ENCODE results near the gene RITA1.
A peak's percentile ranks its signal among the peaks of the same experiment; 100 is the strongest.
"Not testable (repeated sequence)": the region's sequence is repeated elsewhere in the genome, so short reads cannot be mapped to it uniquely, and the experiment has no call there.

RITA1 gene

GRCh38 chr12:113204804-113205203, 19.3 kb downstream of the RITA1 start:
- DNase-seq: no peak

- not testable (repeated sequence) for DNase-seq
Measured at GRCh38 chr12:113206802-113207201, 21.3 kb downstream of the RITA1 start.

DNA sequence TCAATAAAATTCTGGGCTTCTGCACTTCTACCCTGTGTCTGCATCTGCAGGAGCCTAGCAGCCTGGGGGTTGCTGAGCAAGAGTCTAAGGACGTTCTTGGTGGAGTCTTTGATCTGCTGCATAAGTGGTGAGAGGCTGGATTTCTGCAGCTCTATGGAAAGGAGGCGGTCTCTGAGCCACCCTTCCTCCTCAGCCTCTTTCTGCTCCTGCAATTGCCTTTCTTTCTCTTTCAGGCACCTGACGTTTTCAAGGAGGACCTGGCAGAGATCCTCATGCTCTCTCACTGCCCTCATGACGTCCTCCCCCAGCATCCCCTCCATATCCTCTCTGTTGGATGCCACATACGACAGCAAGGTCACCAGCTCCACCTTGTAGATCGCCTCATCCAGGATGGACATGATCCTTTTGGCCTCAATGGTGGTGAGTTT, 22.1 kb downstream of the RITA1 start:
- DNase-seq: no peak

DNA sequence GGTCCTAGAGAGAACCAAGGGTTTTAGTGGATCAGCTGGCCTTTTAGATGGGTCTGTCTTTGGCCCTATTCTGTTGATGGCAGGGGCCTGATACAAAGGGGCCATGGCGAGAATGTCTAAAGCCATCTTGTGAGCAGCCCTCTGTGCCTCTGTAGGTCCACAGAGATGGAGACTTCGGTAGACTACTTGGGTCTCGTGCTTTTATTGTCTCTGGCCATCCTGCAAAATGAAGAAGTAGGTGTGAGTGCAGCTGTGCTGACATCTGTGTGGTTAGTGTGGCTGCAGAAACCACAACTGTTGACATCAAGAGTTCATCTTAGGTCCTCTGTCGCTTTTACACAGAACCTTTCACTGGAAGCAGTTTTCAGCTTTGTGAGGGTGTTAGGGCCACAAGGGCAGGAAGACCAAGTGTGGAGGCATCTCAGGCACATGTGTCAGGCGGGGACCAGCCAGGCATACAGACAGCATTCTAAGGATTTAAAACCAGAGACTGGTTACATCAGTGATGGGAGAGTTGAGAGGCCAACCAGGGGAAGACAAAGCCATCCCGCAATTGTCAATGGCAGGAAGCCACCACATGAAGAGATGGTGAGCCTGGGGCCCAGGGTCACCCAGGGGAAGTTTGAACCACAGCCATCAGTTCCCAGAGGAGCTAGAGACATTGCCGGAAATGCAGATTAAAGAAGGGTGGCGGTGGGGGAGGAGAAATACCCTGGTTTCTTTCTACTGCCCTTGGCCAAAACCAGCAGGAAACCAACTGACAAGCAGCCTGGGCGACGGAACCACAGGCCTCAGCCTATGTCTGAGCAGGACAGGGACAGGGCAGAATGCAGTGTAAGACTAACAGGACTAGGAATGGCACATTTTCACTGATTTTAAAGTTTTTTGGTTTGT, 22.8 kb downstream of the RITA1 start:
- no peak for DNase-seq

DNA sequence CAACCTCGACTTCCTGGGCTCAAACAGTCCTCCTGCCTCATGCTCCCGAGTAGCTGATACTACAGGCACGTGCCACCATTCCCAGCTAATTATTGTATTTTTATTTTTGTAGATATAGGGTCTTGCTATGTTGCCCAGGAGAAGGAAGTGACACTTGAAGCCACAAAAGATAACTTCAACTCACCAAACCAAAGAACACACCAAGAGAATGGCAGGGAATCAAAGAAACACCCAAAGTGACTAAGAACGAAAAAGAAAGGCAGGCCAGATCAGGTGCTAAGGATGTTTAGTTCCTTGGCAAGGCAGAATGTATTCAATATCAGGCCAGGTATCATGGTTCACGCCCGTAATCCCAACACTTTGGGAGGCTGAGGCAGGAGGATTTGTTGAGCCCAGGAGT, 25.6 kb downstream of the RITA1 start:
- DNase-seq: no peak

DNA sequence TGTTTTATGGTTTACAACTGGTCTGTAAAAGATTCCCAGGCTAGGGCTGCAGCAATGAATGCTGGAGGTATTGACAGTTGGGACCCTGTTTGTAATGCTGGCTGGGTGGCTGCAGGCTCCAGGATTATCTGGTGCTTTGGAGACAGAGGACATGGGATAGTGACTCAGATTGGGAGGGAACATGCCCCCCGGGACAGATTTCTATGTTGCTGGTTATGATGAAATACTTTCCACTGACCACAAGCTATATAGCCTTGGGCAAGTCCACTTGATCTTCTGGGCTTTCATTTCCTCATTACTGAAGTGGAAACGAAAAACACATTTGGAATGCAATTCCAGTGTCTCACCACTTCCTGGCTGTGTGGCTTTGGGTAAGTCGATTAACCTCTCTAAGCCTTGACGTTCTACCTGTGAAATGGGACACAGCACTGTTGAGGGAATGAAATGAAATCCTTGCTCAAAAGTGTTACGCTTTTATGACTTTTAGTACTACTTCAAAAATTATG, 29.4 kb downstream of the RITA1 start:
- DNase-seq: no peak

DNA sequence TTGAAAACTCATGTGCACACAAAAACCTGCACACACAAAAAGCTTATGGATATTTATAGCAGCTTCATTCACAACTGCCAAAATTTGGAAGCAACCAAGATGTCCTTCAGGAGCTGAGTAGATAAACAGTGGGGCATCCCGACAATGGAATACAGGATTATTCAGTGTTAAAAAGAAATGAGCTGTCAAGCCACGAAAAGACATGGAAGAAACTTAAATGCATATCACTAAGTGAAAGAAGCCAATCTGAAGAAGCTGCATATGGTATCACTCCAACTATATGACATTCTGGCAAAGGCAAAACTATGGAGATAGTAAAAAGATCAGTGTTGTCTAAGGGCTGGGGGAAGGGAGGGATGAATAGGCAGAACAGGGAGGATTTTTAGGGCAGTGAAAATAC, 30.5 kb downstream of the RITA1 start:
- no peak for DNase-seq

- no peak for DNase-seq
Measured at GRCh38 chr12:113220593-113221180, 35.2 kb downstream of the RITA1 start.

- peak; percentile 100 for DNase-seq
Measured at GRCh38 chr12:113221181-113221996, 35.9 kb downstream of the RITA1 start, which contains the start of gene TPCN1. TSS of gene TPCN1 (plus strand) at chr12:113221464. CDS start at chr12:113226853, 5,389 bp downstream.

DNA sequence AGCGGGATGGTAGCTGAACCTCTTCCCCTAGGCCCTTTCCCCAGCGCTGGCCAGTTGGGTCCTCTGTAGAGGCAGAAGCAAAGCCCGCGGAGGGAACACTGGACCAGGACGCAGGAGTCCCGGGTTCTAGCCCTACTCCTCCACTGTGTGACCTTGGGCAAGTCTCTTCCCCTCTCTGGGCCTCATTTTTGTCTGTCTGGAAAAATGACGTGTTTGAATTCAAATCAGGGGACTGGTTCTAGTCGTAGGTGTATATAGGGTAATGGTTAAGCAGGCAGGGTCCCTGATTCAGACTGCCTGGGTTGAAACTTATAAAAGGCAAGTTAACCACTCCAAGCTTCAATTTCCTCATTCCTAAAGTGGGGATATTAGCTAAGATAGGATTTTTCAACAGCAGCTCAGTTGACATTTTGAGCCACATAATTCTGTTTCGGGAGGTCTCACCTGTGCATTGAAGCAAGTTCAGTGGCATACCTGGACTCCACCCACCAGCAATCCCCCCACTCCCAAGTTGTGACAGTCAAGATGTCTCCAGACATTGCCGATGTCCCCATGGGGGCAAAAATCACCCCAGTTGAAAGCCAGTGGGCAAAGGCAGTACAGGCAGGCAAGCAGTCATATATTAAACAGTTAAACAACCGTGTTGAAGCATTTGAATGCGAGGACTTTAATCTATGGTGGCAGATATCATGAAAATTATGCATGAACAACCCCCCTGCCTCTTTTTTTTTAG, 36.6 kb downstream of the RITA1 start:
- no peak for DNase-seq

DNA sequence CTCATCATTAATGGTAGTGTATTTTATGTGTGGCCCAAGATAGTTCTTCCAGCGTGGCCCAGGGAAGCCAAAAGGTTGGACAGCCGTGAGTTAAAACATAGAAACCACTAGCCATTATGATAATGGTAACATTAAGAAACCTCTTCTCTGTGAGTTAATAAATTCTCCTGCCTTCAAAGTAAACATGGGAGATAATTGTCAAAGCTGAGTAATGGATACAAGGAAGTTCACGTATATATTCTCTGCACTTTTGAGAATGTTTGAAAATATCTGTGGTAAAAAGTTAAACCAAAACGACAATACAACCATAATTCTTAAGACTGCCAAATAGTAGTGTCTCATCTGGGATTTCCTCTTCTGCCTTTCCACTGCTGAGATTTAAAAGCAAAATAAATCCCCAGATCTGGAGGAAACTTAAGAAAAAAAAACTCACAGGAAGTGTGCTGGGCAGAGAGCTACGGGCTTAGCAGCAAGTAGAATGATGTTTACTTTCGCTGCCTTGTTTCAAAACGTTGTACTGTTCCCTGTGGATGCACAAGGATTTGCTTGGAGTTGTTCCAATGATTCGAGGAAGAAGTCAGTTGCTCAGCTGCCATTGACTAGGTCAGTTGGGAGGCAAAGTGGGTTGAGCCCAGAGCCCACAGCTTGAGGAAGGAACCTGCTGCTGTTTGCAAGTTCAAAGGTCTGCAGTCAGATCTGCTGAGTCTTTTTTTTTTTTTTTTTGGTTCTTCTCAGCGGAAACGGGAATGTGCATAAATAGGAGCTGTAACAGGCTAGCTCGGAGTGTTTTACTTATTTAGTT, 37.4 kb downstream of the RITA1 start:
- peak; percentile 65 for DNase-seq

GRCh38 chr12:113224955-113225354, 39.4 kb downstream of the RITA1 start:
- DNase-seq: no peak

DNA sequence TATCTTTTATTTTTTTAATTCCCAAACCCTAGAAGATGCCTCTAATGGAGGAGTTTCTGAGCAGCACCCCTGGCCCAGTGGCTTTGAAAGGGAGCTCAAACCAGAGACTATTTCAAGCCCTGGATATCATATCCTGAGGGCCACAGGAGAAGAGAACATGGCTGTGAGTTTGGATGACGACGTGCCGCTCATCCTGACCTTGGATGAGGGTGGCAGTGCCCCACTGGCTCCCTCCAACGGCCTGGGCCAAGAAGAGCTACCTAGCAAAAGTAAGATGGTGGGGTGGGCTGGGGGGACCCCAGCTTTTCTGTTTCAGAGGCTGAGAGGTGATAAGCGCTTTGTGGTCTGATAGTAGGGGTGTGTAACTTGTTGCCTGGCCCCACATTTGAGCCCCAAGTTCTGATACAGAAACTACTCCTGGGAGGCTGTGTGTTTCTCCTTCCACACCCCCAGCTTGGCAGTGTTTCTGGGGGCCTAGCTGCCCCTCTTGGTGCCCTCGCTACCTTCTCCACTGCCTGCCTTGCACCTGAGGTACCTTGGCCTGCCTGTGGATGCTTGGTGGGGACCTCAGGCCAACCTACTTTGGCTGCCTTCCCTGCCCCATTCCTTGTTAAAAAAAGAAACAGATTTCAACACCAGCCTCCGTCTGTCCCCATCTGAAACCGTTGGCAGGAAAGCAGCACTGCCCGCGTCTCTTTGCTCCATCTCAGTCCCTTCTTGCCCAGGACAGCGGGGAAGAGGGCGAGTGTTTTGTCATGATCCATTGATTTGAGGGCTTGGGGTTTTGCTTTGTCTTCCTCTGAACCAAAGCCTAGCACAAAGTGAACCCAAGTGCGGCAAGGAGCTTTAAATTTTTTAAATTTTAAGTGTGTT, 41.4 kb downstream of the RITA1 start:
- no peak for DNase-seq

DNA sequence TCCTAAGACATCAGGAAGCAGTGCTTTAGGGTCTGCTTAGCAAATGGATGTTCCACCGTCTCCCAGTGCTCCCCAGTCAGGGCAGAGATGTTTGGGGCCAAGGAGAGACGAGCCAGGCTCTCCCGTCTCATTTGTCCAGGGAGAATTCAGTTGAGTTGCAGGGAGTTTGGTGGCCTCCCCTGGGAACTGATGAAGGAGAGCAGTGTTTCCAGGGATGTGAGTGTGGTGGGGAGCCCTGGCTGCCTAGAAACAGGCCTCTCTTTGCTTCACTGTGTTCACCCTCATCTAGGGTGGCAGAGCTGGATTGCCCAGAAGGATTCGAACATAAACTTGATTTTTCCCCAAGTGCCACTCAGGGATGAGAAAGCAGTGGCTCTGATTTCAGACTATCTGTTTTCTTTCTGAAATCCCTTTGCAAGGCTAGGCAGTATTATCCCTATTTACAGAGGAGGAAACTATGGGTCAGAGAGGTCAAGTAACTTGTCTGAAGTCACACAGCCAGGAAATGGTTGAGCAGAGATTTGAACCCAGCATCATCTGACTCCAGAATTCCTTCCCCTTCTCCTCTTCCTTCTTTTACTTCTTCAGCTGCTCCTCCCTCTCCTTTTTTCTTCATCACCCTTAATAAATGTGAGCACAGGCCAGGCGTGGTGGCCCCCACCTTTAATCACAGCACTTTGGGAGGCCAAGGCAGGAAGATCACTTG, 42.3 kb downstream of the RITA1 start:
- DNase-seq: no peak

DNA sequence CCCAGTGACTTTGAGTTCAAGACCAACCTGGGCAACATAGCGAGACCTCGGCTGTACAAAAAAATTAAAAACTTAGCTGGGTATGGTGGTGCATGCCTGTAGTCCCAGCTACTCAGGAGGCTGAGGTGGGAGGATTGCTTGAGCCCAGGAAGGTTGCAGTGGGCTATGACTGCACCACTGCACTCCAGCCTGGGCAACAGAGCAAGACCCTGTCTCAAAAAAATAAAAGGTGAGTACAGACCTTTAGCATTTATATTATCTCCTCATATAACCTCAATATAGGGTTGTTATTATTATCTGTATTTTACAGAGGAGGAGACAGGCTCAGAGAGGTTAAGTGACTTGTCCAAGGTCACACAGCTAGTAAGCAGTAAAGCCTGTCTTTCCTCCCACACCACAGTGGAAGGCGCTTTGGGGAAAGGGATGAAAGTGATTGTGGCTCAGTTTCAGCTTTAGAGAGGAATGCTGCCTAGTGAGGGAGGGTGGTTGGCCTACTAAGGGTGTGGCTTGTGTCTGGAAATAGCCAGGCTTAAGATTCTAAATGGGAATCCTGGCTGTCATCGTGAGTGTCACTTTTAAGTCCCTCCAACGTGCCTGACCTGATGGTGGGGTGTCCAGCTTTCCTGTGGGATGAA, 43.0 kb downstream of the RITA1 start:
- no peak for DNase-seq

DNA sequence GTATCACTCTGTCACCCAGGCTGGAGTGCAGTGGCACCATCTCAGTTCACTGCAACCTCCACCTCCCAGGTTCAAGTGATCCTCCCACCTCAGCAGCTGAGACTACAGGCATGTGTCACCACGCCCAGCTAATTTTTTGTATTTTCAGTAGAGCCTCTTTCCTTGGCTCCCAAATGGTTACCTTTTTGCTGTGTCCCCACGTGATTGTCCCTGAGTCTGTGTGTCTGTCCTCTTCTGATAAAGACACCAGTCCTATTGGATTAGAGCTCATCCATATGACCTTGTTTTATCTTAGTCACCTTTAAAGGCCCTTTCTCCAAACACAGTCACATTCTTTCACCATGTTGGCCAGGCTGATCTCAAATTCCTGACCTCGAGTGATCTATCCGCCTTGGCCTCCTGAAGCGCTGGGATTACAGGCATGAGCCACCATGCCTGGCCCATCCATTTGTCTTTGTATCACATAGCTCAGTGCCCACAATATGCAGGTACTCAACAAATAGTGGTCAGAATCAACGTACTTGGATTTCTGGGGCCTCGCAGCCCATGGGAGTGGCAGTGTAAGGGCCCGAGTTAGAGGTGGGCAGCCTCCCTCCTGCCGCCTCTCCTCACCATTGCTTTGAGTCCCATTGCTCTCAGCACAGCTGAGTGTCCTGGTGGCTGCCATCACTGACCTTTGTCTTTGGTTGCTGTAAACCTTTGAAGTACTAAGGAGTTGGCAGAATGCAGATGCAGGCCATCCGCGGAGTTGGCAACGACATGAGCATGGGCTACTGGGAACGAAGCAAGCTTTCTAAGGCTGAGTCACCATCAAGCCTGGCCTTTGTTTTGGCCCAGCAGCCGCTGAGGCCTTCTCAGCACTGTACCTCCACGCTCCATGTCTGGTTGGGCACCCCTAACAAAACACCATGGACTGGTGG, 45.1 kb downstream of the RITA1 start:
- DNase-seq: no peak

DNA sequence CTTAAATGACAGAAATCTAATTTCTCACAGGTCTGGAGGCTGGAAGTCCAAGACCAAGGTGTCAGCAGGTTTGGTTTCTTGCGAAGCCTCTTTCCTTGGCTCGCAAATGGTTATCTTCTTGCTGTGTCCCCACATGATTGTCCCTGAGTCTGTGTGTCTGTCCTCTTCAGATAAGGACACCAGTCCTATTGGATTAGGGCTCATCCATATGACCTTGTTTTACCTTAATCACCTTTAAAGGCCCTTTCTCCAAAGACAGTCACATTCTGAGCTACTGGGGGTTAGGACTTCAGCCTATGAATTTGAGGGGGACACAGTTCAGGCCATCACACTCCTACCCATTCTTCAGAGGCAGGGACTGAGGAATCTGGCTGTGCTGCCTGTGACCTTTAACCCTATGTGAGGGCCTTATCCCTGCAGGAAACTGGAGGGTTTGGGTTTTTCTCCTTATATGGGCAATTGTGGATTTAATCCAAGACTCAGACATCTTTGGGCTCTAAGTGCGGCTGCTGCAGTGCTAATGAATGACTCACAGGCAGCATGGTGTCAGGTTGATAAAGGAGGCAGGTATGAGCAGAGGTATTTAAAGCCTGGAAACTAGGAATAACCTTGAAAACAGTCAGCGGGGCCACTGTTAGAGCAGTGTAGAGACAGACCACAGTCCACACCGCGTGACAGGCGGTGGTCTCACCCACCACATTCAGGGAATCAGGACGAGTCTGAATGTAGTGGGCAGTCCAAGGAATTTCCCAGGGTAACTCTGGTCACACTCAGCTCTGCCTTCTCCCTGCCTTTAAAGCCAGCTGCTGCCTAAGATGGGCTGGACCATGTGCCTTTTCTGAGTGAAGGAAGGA, 45.9 kb downstream of the RITA1 start:
- DNase-seq: no peak

Measured in NCI-H187 treated with DMSO at 0.1 percent for 48 hours (cell line).